OCI-LY1 (cell line): ENCODE data around the gene MACROD2.

ENCODE experiments used
- EZH2 ChIP-seq: fragments of 200-600 bp; sonication (generic), shearing (Covaris generic); IDR thresholded peaks from 2 replicates; pipeline ENCODE4 v1.8.0; 2017; ENCODE audit warnings: borderline replicate concordance, mixed run types, mild to moderate bottlenecking, antibody characterized with exemption, low read length, moderate library complexity, mixed read lengths
- TF ChIP-seq, protein P1 (sequence below): fragments of 200-600 bp; sonication (generic), shearing (Covaris generic); IDR thresholded peaks from 2 replicates; pipeline ENCODE4 v1.5.1; 2017; ENCODE audit warnings: mild to moderate bottlenecking, antibody characterized with exemption, low read length, moderate library complexity, mixed read lengths

- TF ChIP-seq, protein P1, sequence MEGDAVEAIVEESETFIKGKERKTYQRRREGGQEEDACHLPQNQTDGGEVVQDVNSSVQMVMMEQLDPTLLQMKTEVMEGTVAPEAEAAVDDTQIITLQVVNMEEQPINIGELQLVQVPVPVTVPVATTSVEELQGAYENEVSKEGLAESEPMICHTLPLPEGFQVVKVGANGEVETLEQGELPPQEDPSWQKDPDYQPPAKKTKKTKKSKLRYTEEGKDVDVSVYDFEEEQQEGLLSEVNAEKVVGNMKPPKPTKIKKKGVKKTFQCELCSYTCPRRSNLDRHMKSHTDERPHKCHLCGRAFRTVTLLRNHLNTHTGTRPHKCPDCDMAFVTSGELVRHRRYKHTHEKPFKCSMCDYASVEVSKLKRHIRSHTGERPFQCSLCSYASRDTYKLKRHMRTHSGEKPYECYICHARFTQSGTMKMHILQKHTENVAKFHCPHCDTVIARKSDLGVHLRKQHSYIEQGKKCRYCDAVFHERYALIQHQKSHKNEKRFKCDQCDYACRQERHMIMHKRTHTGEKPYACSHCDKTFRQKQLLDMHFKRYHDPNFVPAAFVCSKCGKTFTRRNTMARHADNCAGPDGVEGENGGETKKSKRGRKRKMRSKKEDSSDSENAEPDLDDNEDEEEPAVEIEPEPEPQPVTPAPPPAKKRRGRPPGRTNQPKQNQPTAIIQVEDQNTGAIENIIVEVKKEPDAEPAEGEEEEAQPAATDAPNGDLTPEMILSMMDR, result no peak
- TF ChIP-seq EZH2, result no peak
These were observed 309.2 kb downstream of the MACROD2 start for GRCh38 chr20:14304472-14304871.
